ENCODE measurements around the gene SNAP47.

DNA sequence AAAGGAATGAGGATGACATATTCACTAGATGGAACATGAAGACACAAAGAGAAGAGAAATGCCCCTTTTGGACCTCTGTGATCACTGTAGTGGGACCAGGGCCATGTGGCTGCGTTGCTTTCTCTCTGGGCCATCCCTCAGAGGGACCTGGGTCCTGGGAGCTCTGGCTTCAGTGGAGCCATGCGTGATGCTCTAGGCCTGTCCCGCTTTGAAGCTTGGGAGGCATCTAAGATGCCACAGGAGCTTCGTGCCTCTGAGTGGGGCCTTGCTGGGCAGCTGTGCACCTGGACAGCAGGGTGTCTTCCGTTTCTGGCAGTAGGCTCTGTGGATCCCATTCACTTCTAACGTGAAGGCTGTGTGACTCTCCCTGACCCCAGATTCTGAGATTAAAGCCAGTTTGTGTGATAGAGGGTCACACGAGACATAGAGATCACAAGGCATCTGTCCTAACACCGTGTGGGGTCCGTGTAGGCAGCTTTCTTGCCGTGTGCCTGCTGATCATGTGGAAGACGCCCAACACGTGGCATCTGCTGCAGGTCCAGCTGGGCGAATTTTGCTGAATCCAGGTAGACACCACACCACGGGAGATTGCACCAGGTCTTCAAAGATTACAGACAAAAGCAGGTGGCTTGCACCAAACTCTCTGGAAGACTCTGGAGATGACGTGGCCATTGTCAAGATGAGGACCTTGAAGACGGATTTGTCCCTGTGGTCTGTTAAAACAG is 63.0 kb downstream of the SNAP47 start:
- TF ChIP-seq, protein P1, sequence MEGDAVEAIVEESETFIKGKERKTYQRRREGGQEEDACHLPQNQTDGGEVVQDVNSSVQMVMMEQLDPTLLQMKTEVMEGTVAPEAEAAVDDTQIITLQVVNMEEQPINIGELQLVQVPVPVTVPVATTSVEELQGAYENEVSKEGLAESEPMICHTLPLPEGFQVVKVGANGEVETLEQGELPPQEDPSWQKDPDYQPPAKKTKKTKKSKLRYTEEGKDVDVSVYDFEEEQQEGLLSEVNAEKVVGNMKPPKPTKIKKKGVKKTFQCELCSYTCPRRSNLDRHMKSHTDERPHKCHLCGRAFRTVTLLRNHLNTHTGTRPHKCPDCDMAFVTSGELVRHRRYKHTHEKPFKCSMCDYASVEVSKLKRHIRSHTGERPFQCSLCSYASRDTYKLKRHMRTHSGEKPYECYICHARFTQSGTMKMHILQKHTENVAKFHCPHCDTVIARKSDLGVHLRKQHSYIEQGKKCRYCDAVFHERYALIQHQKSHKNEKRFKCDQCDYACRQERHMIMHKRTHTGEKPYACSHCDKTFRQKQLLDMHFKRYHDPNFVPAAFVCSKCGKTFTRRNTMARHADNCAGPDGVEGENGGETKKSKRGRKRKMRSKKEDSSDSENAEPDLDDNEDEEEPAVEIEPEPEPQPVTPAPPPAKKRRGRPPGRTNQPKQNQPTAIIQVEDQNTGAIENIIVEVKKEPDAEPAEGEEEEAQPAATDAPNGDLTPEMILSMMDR (IDR thresholded peaks at IDR 0.05) = no peak
- TF ChIP-seq POLR2A (IDR thresholded peaks at IDR 0.05) = no peak

All from esophagus squamous epithelium (tissue), 4 donors.